ENCODE measurements around the gene PTPRK. TPM values are rescaled to one million over a fixed set of nuclear protein-coding genes. Genes with fewer than 3 reads are reported as not detected.
A peak's percentile ranks its signal among the peaks of the same experiment; 100 is the strongest.

PTPRK gene
- total and polyA plus RNA-seq, 9 of the 15 experiments (the other 6 are each of a cell fraction or from before 2014, with no cell fraction given) = 0.04 to 0.51 TPM; not detected in 7

DNA sequence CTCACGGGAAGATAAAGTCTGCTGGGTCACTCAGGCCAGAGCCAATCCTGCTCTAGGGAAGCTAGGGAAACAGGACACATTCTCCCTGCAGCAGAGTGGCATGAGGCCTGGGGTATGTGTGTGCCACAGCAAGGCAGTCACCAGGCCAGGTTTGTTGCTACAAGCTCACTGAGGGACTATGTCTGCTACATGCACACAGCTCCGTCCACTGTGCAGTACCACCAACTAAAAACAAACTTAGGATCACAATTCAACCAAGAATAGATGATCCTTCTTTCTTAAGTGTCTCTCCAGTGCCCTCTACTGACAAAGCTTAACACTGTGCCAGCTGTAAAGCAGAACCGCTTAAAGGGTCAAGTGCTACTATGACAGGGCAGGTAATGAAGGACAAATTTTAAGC, 192.5 kb downstream of the PTPRK start:
- ATAC-seq (no peak), FAIRE-seq (no peak), DNase-seq (ENCODE audit: extremely low read depth in 1 of 4, low spot score in 3 of 4) (peak in 1 of 4 experiments; percentile 7)
- Histone ChIP-seq H3K36me3 (ENCODE audit: control insufficient read depth, insufficient read depth, low read length) (no peaks in the 10 kb centered on the region), H3K4me2 (ENCODE audit: insufficient read depth, low read length) (no peak overlapping the region), H4K20me1 (replicated peaks; ENCODE audit: control insufficient read depth, insufficient read depth, low read length) (no peaks in the 10 kb centered on the region), H3K9me3 (replicated peaks; ENCODE audit: control insufficient read depth, insufficient read depth, low read depth, low read length) (no peaks in the 10 kb centered on the region), H3K27me3 (ENCODE audit: control insufficient read depth in 2 of 2, insufficient read depth in 2 of 2, low read length in 2 of 2) (no peaks in the 10 kb centered on the region), H3K4me1 (replicated peaks in 1 of 2; ENCODE audit: control insufficient read depth in 2 of 2, insufficient read depth in 2 of 2, low read length in 2 of 2) (no peaks in the 10 kb centered on the region), H3K9ac (ENCODE audit: insufficient read depth in 1 of 2, low read depth in 2 of 2, low read length in 2 of 2) (no peak overlapping the region), H3K27ac (ENCODE audit: extremely low read depth, low read depth, low read length) (no peak overlapping the region), H3K4me3 (no peak overlapping the region), H3K9me1 (ENCODE audit: control insufficient read depth, insufficient read depth, low read length) (no peaks in the 10 kb centered on the region), H3K79me2 (ENCODE audit: control insufficient read depth, insufficient read depth, low read length) (no peaks in the 10 kb centered on the region), H2AFZ (ENCODE audit: low read depth, low read length) (no peak overlapping the region)
- intact Hi-C loops (cut with micrococcal nuclease) = loop anchor here (10.0 kb wide), 1 partner anchor 593 kb away; no protein-coding TSS in a partner anchor
- TF ChIP-seq, protein P1, sequence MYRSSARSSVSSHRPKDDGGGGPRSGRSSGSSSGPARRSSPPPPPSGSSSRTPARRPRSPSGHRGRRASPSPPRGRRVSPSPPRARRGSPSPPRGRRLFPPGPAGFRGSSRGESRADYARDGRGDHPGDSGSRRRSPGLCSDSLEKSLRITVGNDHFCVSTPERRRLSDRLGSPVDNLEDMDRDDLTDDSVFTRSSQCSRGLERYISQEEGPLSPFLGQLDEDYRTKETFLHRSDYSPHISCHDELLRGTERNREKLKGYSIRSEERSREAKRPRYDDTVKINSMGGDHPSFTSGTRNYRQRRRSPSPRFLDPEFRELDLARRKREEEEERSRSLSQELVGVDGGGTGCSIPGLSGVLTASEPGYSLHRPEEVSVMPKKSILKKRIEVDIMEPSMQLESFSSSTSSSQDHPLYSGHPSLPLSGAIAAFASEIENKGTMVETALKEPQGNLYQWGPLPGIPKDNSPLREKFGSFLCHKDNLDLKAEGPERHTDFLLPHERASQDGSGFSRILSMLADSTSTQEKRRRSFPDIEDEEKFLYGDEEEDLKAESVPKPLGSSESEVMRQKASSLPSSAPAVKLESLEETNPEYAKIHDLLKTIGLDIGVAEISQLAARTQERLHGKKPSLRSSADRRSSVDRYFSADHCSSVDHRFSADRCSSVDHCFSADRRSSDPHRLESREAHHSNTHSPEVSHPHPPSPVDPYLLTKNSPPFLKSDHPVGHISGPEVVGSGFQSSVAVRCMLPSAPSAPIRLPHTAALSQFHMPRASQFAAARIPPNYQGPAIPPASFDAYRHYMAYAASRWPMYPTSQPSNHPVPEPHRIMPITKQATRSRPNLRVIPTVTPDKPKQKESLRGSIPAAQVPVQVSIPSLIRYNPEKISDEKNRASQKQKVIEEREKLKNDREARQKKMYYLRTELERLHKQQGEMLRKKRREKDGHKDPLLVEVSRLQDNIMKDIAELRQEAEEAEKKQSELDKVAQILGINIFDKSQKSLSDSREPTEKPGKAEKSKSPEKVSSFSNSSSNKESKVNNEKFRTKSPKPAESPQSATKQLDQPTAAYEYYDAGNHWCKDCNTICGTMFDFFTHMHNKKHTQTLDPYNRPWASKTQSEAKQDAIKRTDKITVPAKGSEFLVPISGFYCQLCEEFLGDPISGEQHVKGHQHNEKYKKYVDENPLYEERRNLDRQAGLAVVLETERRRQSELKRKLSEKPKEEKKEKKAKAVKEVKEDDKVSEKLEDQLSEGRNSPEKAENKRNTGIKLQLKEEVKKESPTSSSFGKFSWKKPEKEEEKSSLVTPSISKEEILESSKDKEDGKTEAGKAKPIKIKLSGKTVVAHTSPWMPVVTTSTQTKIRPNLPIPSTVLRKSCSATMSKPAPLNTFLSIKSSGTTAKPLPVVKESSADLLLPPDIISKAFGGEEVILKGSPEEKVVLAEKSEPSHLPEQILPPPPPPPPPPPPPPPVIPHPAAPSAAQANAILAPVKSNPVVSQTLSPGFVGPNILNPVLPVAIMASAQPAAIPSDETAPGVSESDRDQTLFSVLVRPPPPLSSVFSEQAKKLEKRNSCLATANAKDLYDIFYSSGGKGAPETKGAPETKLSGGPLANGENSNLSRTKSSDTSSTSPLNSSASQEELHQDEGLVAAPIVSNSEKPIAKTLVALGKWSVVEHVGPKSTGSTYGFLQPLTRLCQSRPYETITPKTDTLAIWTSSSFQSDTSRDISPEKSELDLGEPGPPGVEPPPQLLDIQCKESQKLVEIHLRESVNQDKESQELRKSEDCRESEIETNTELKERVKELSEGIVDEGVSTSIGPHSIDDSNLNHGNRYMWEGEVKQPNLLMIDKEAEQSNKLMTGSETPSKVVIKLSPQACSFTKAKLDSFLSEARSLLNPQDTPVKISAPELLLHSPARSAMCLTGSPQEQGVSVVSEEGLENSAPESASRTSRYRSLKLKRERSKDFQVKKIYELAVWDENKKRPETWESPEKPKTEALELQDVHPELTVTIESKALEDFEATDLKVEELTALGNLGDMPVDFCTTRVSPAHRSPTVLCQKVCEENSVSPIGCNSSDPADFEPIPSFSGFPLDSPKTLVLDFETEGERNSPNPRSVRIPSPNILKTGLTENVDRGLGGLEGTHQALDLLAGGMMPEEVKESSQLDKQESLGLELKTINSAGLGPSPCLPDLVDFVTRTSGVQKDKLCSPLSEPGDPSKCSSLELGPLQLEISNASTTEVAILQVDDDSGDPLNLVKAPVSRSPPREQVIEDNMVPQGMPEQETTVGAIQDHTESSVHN (IDR thresholded peaks at IDR 0.05; ENCODE audit: borderline replicate concordance in 1 of 2, low read depth in 1 of 2) = no peak
- TF ChIP-seq RAD21 (CRISPR knock-in tag; conservative IDR thresholded peaks at IDR 0.05 in 1 of 2, IDR thresholded peaks at IDR 0.05 in 1 of 2) = peak in 1 of 2 experiments; percentile 40; a peak in 1 of 4 replicates
- TF ChIP-seq CTCF (IDR thresholded peaks at IDR 0.05 in 2 of 3, conservative IDR thresholded peaks at IDR 0.05 in 1 of 3; ENCODE audit: insufficient read depth in 2 of 3, low read depth in 1 of 3, low read length in 3 of 3) = peak; percentile 3 to 25 (median 20); a peak in 1 of 6 replicates
- POLR2A ChIA-PET = no interaction called here
- CTCF ChIA-PET (ENCODE audit: low intra/inter-chr PET ratio) = no interaction called here
- 0% methylated on average over 3 of the region's 3 CpGs for WGBS (ENCODE audit: insufficient coverage, low coverage, missing lambda C conversion rate)
- in situ Hi-C loops (cut with MboI) = no loop called here
- no TSS peak for BruUV-seq (replicated peaks)

Data from K562 (cell line).